ENCODE data around the gene FHOD3. TPM values are rescaled to one million over a fixed set of nuclear protein-coding genes. Genes with fewer than 3 reads are reported as not detected.

FHOD3 gene
- total RNA-seq, result 0.90 TPM
- 4.1 TPM for polyA plus RNA-seq
- long read RNA-seq, donor 1, result 0 reads
- long read RNA-seq, donor 2, result 0 reads
- long read RNA-seq, donor 3, result 0 reads
- long read RNA-seq, donor 4, result 0 reads
- long read RNA-seq, donor 5, result 0 reads
- long read RNA-seq, donor 6, result 0 reads
- long read RNA-seq, donor 7, result 0 reads
- long read RNA-seq, donor 8, result 0 reads
- long read RNA-seq, donor 9, result 0 reads
- long read RNA-seq, donor 10, full-length matches to known transcripts, result 1 of 47 reads
- long read RNA-seq, donor 10, partial matches to known transcripts, result 0 of 47 reads
- long read RNA-seq, donor 10, other reads (novel, unspliced or antisense), result 46 of 47 reads

GRCh38 chr18:36297417-36298125 is at the start of gene FHOD3:
Gene FHOD3 (plus strand): TSS chr18:36297713. CDS start chr18:36297836, 123 bp downstream.
- WGBS, result 2% methylated on average over 89 of the region's 91 CpGs
- Histone ChIP-seq H3K9me3 (ENCODE audit: control insufficient read depth in 2 of 2, insufficient read depth in 1 of 2, low read length in 1 of 2) (no peaks in the 10 kb centered on the region), H3K27me3 (ENCODE audit: control insufficient read depth in 2 of 2, insufficient read depth in 1 of 2, low read length in 1 of 2) (peaks cover 57 to 80% of the 10 kb centered on the region in 2 donors), H3K27ac (ENCODE audit: low read depth in 1 of 2, low read length in 1 of 2) (peak within 1 kb of the TSS in 1 of 2 donors; percentile 18), H3K36me3 (ENCODE audit: control insufficient read depth in 2 of 2, insufficient read depth in 2 of 2, low read length in 1 of 2) (no peaks in the 10 kb centered on the region), H3K4me1 (ENCODE audit: control insufficient read depth in 2 of 2, insufficient read depth in 2 of 2, low read length in 2 of 2) (no peaks in the 10 kb centered on the region), H3K4me3 (ENCODE audit: low read length in 2 of 2) (peak within 1 kb of the TSS in 1 of 2 donors; percentile 43)
- DNase-seq (ENCODE audit: low read depth in 6 of 9, low spot score in 9 of 9), result no peak

GRCh38 chr18:36249392-36249791 is 48.1 kb upstream of the FHOD3 start:
- H3K27me3 ChIP-seq (ENCODE audit: control insufficient read depth in 2 of 2, insufficient read depth in 1 of 2, low read length in 1 of 2), result no peaks in the 10 kb centered on the region
- H3K27ac ChIP-seq (ENCODE audit: low read depth in 1 of 2, low read length in 1 of 2), result no peak overlapping the region
- DNase-seq (ENCODE audit: low read depth in 6 of 9, low spot score in 9 of 9), result no peak
- no peaks in the 10 kb centered on the region for H3K36me3 ChIP-seq (ENCODE audit: control insufficient read depth in 2 of 2, insufficient read depth in 2 of 2, low read length in 1 of 2)
- H3K9me3 ChIP-seq (ENCODE audit: control insufficient read depth in 2 of 2, insufficient read depth in 1 of 2, low read length in 1 of 2), result no peaks in the 10 kb centered on the region
- H3K4me1 ChIP-seq (ENCODE audit: control insufficient read depth in 2 of 2, insufficient read depth in 2 of 2, low read length in 2 of 2), result no peaks in the 10 kb centered on the region
- no peak overlapping the region for H3K4me3 ChIP-seq (ENCODE audit: low read length in 2 of 2)

- no peaks in the 10 kb centered on the region for H3K36me3 ChIP-seq (ENCODE audit: control insufficient read depth in 2 of 2, insufficient read depth in 2 of 2, low read length in 1 of 2)
- no peaks in the 10 kb centered on the region for H3K4me1 ChIP-seq (ENCODE audit: control insufficient read depth in 2 of 2, insufficient read depth in 2 of 2, low read length in 2 of 2)
- no peak overlapping the region for H3K4me3 ChIP-seq (ENCODE audit: low read length in 2 of 2)
- no peak overlapping the region for H3K27ac ChIP-seq (ENCODE audit: low read depth in 1 of 2, low read length in 1 of 2)
- 88% methylated on average over 2 of the region's 2 CpGs for WGBS
- H3K9me3 ChIP-seq (ENCODE audit: control insufficient read depth in 2 of 2, insufficient read depth in 1 of 2, low read length in 1 of 2), result no peaks in the 10 kb centered on the region
- DNase-seq (ENCODE audit: low read depth in 6 of 9, low spot score in 9 of 9), result no peak
- H3K27me3 ChIP-seq (ENCODE audit: control insufficient read depth in 2 of 2, insufficient read depth in 1 of 2, low read length in 1 of 2), result no peaks in the 10 kb centered on the region
Observed at GRCh38 chr18:36250827-36251226, 46.7 kb upstream of the FHOD3 start.

GRCh38 chr18:36255072-36255698 is 42.3 kb upstream of the FHOD3 start:
- Histone ChIP-seq H3K4me1 (ENCODE audit: control insufficient read depth in 2 of 2, insufficient read depth in 2 of 2, low read length in 2 of 2) (no peaks in the 10 kb centered on the region), H3K27ac (ENCODE audit: low read depth in 1 of 2, low read length in 1 of 2) (no peak overlapping the region), H3K4me3 (ENCODE audit: low read length in 2 of 2) (no peak overlapping the region), H3K36me3 (ENCODE audit: control insufficient read depth in 2 of 2, insufficient read depth in 2 of 2, low read length in 1 of 2) (no peaks in the 10 kb centered on the region), H3K27me3 (ENCODE audit: control insufficient read depth in 2 of 2, insufficient read depth in 1 of 2, low read length in 1 of 2) (no peaks in the 10 kb centered on the region), H3K9me3 (ENCODE audit: control insufficient read depth in 2 of 2, insufficient read depth in 1 of 2, low read length in 1 of 2) (no peaks in the 10 kb centered on the region)
- no peak for DNase-seq (ENCODE audit: low read depth in 6 of 9, low spot score in 9 of 9)
- WGBS, result 94% methylated on average over 10 of the region's 10 CpGs

DNA sequence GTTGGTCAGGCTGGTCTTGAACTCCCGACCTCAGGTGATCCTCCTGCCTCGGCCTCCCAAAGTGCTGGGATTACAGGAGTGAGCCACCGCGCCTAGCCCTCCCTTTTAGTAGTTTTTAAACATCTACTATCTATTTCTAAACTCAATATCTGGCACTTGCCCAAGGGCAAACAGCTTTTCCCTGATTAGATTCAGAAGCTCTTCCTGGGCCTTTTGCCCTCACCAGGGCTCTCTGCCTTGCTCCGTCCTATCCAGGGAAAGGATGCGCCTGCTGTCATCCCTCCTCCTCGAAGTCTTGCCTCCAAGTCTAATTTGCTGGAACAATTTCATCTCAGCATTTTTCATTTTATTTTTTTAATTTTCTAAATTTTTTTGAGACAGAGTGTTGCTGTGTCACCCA is 41.4 kb upstream of the FHOD3 start:
- Histone ChIP-seq H3K4me1 (ENCODE audit: control insufficient read depth in 2 of 2, insufficient read depth in 2 of 2, low read length in 2 of 2) (no peaks in the 10 kb centered on the region), H3K27ac (ENCODE audit: low read depth in 1 of 2, low read length in 1 of 2) (no peak overlapping the region), H3K36me3 (ENCODE audit: control insufficient read depth in 2 of 2, insufficient read depth in 2 of 2, low read length in 1 of 2) (no peaks in the 10 kb centered on the region), H3K27me3 (ENCODE audit: control insufficient read depth in 2 of 2, insufficient read depth in 1 of 2, low read length in 1 of 2) (no peaks in the 10 kb centered on the region), H3K4me3 (ENCODE audit: low read length in 2 of 2) (no peak overlapping the region), H3K9me3 (ENCODE audit: control insufficient read depth in 2 of 2, insufficient read depth in 1 of 2, low read length in 1 of 2) (no peaks in the 10 kb centered on the region)
- no peak for DNase-seq (ENCODE audit: low read depth in 6 of 9, low spot score in 9 of 9)
- WGBS, result 97% methylated on average over 7 of the region's 7 CpGs

GRCh38 chr18:36262971-36263370 is 34.5 kb upstream of the FHOD3 start:
- Histone ChIP-seq H3K9me3 (ENCODE audit: control insufficient read depth in 2 of 2, insufficient read depth in 1 of 2, low read length in 1 of 2) (no peaks in the 10 kb centered on the region), H3K4me3 (ENCODE audit: low read length in 2 of 2) (no peak overlapping the region), H3K27ac (ENCODE audit: low read depth in 1 of 2, low read length in 1 of 2) (no peak overlapping the region), H3K36me3 (ENCODE audit: control insufficient read depth in 2 of 2, insufficient read depth in 2 of 2, low read length in 1 of 2) (no peaks in the 10 kb centered on the region), H3K27me3 (ENCODE audit: control insufficient read depth in 2 of 2, insufficient read depth in 1 of 2, low read length in 1 of 2) (no peaks in the 10 kb centered on the region), H3K4me1 (ENCODE audit: control insufficient read depth in 2 of 2, insufficient read depth in 2 of 2, low read length in 2 of 2) (no peaks in the 10 kb centered on the region)
- WGBS, result 99% methylated on average over 1 of the region's 1 CpG
- no peak for DNase-seq (ENCODE audit: low read depth in 6 of 9, low spot score in 9 of 9)

- H3K4me3 ChIP-seq (ENCODE audit: low read length in 2 of 2), result no peak overlapping the region
- H3K4me1 ChIP-seq (ENCODE audit: control insufficient read depth in 2 of 2, insufficient read depth in 2 of 2, low read length in 2 of 2), result no peaks in the 10 kb centered on the region
- no peak for DNase-seq (ENCODE audit: low read depth in 6 of 9, low spot score in 9 of 9)
- 94% methylated on average over 8 of the region's 8 CpGs for WGBS
- no peaks in the 10 kb centered on the region for H3K36me3 ChIP-seq (ENCODE audit: control insufficient read depth in 2 of 2, insufficient read depth in 2 of 2, low read length in 1 of 2)
- no peaks in the 10 kb centered on the region for H3K27me3 ChIP-seq (ENCODE audit: control insufficient read depth in 2 of 2, insufficient read depth in 1 of 2, low read length in 1 of 2)
- H3K27ac ChIP-seq (ENCODE audit: low read depth in 1 of 2, low read length in 1 of 2), result no peak overlapping the region
- no peaks in the 10 kb centered on the region for H3K9me3 ChIP-seq (ENCODE audit: control insufficient read depth in 2 of 2, insufficient read depth in 1 of 2, low read length in 1 of 2)
Observed at GRCh38 chr18:36264283-36264682, 33.2 kb upstream of the FHOD3 start.

DNA sequence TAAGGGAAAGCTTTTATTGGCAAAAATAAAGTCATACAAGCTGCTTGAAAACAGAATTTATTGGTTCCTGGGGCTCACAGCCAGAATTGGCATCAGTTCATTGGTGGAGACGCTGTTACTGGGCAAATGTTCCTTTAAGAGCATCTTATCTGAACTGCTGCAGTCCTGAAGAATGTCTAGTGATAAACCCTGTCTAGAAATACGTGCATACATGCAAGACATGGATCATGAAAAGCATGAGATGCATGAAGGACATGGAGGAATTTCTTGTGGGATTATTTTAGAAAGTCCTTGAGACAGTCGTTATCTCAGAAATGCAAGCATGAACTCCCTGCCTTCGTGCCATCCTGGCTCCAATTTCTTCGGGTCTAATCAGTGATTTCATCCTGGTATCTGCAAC is 32.5 kb upstream of the FHOD3 start:
- DNase-seq (ENCODE audit: low read depth in 6 of 9, low spot score in 9 of 9), result no peak
- Histone ChIP-seq H3K9me3 (ENCODE audit: control insufficient read depth in 2 of 2, insufficient read depth in 1 of 2, low read length in 1 of 2) (no peaks in the 10 kb centered on the region), H3K4me1 (ENCODE audit: control insufficient read depth in 2 of 2, insufficient read depth in 2 of 2, low read length in 2 of 2) (no peaks in the 10 kb centered on the region), H3K36me3 (ENCODE audit: control insufficient read depth in 2 of 2, insufficient read depth in 2 of 2, low read length in 1 of 2) (no peaks in the 10 kb centered on the region), H3K4me3 (ENCODE audit: low read length in 2 of 2) (no peak overlapping the region), H3K27ac (ENCODE audit: low read depth in 1 of 2, low read length in 1 of 2) (no peak overlapping the region), H3K27me3 (ENCODE audit: control insufficient read depth in 2 of 2, insufficient read depth in 1 of 2, low read length in 1 of 2) (no peaks in the 10 kb centered on the region)
- 88% methylated on average over 5 of the region's 5 CpGs for WGBS

- WGBS, result 96% methylated on average over 4 of the region's 4 CpGs
- H3K4me1 ChIP-seq (ENCODE audit: control insufficient read depth in 2 of 2, insufficient read depth in 2 of 2, low read length in 2 of 2), result no peaks in the 10 kb centered on the region
- H3K9me3 ChIP-seq (ENCODE audit: control insufficient read depth in 2 of 2, insufficient read depth in 1 of 2, low read length in 1 of 2), result no peaks in the 10 kb centered on the region
- DNase-seq (ENCODE audit: low read depth in 6 of 9, low spot score in 9 of 9), result no peak
- H3K27ac ChIP-seq (ENCODE audit: low read depth in 1 of 2, low read length in 1 of 2), result no peak overlapping the region
- no peak overlapping the region for H3K4me3 ChIP-seq (ENCODE audit: low read length in 2 of 2)
- H3K27me3 ChIP-seq (ENCODE audit: control insufficient read depth in 2 of 2, insufficient read depth in 1 of 2, low read length in 1 of 2), result no peaks in the 10 kb centered on the region
- H3K36me3 ChIP-seq (ENCODE audit: control insufficient read depth in 2 of 2, insufficient read depth in 2 of 2, low read length in 1 of 2), result no peaks in the 10 kb centered on the region
Observed at GRCh38 chr18:36269157-36269556, 28.4 kb upstream of the FHOD3 start.

Measured in thymus (tissue), 14 donors.